Measurements from ENCODE around the gene BSPRY.
"Not testable (repeated sequence)": the region's sequence is repeated elsewhere in the genome, so short reads cannot be mapped to it uniquely, and the experiment has no call there.

The BSPRY gene

GRCh38 chr9:113370806-113371325 is 21.5 kb downstream of the BSPRY start:
- DNase-seq, result no peak

GRCh38 chr9:113372059-113372458 is 22.7 kb downstream of the BSPRY start:
- no peak for DNase-seq

GRCh38 chr9:113373256-113373655 is 23.9 kb downstream of the BSPRY start:
- DNase-seq, result no peak

- no peak for DNase-seq
Observed at GRCh38 chr9:113373676-113374392, 24.5 kb downstream of the BSPRY start.

GRCh38 chr9:113375057-113376023 is 26.0 kb downstream of the BSPRY start:
- DNase-seq, result no peak

GRCh38 chr9:113376634-113377567 is 27.6 kb downstream of the BSPRY start, which contains the start of gene HDHD3:
HDHD3 (minus strand) TSS chr9:113376986; CDS start chr9:113374354, 2,632 bp downstream.
- DNase-seq, result peak; percentile 0

GRCh38 chr9:113379094-113379828 is 29.9 kb downstream of the BSPRY start:
- DNase-seq, result not testable (repeated sequence)

GRCh38 chr9:113379829-113380210 is 30.5 kb downstream of the BSPRY start:
- DNase-seq, result not testable (repeated sequence)

- no peak for DNase-seq
Observed at GRCh38 chr9:113380869-113381378, 31.6 kb downstream of the BSPRY start.

- DNase-seq, result not testable (repeated sequence)
Observed at GRCh38 chr9:113381441-113381840, 32.1 kb downstream of the BSPRY start.

GRCh38 chr9:113381909-113382411 is 32.6 kb downstream of the BSPRY start:
- DNase-seq, result no peak

- DNase-seq, result no peak
Observed at GRCh38 chr9:113386571-113387393, 37.4 kb downstream of the BSPRY start.

GRCh38 chr9:113387560-113388230 is 38.4 kb downstream of the BSPRY start:
- DNase-seq, result no peak

- DNase-seq, result no peak
Observed at GRCh38 chr9:113388833-113389232, 39.5 kb downstream of the BSPRY start.

- no peak for DNase-seq
Observed at GRCh38 chr9:113389451-113389850, 40.1 kb downstream of the BSPRY start.

- no peak for DNase-seq
Observed at GRCh38 chr9:113390192-113390960, 41.0 kb downstream of the BSPRY start.

GRCh38 chr9:113391917-113392316 is 42.6 kb downstream of the BSPRY start:
- no peak for DNase-seq

- no peak for DNase-seq
Observed at GRCh38 chr9:113393281-113393680, 43.9 kb downstream of the BSPRY start.
